Measurements from ENCODE around the gene S1PR1.

Gene S1PR1

GRCh38 chr1:101282314-101283038 is 45.7 kb downstream of the S1PR1 start:
- no peak for DNase-seq

- no peak for DNase-seq
Observed at GRCh38 chr1:101283443-101283842, 46.6 kb downstream of the S1PR1 start.

GRCh38 chr1:101284021-101284420 is 47.2 kb downstream of the S1PR1 start:
- DNase-seq = no peak

GRCh38 chr1:101284622-101285218 is 47.9 kb downstream of the S1PR1 start:
- no peak for DNase-seq

- DNase-seq = no peak
Observed at GRCh38 chr1:101285922-101286570, 49.2 kb downstream of the S1PR1 start.

- DNase-seq = peak; percentile 51 to 91
Observed at GRCh38 chr1:101288491-101288944, 51.7 kb downstream of the S1PR1 start.

GRCh38 chr1:101290119-101290921 is 53.5 kb downstream of the S1PR1 start:
- DNase-seq = no peak
